ENCODE results near the gene EMILIN2.

EMILIN2 gene

DNA sequence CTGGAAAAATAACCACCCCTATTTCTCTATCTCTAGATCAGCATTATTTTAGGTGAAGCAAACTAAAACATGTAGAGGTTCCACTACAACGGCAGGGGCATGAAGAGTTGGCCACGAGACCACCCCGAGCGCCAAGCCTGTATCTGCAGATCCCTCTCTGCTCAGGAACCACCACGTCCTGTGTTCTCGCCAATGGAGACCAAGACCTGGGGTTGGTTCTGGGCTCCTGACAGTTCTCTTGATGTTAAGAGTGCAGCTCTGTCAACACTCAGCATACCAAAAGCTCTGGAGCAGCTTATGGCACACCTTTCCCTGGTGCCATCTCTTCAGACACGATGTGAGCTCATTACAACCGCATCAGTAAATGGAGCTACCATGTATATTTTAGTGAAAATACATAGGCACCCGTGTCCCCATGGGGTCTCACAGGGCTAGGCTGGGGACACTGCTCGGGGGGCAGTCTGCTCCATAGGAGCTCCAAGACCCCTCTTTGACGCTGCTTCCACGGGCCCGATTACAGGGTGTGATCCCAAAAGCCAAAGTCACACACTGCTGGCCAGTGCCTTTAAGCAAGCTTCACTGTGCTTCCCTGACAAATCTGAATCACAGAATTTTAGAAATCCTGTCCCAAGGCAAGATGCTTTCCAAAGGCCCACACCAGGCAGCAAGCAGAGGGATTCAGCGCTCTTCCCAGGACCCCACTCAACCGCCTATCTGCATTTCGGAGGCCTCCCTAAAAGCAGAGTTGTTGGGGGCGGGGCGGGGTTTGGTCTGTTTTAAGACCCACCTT is 72.2 kb downstream of the EMILIN2 start:
- DNase-seq = no peak

GRCh38 chr18:2919600-2919999 is 72.8 kb downstream of the EMILIN2 start:
- no peak for DNase-seq

- DNase-seq = no peak
Measured at GRCh38 chr18:2920027-2920426, 73.2 kb downstream of the EMILIN2 start.

DNA sequence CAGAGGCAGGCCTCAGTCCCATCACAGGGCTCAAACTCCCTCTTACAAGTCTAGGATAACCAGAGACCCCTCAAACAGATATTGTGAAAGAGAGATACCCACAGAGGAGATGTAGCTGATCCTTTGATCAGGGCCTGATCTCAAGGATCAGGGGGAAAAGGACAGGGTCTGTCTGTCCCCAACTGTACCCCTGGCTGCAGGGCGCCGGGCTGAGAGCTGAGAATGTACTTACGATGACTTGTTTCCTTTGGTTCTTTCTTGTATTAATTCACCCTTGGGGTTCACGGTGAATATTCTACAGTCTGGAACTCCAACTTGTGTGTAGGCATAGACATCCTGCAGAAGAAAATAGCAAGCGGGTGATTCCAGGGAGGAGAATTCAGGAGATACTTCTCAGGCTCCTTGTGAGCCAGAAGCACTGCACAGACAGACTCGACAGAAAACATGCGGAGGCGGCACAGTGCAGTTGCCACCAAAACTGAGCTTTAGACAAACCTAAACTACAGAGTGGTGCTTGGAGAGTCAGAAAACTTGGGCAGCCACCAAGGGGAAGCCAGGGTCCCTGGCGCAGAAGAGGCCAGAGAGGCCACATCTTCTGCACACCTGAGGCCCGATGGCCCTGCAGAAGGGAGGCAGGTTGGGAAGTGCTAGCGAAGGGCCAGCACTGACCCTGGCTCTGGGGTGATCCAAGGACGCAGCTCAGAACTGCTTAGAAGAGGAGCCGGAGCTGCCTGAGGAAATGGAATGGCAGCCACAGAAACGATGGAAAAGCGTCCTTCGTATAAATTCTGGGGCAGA is 73.9 kb downstream of the EMILIN2 start:
- DNase-seq = no peak

DNA sequence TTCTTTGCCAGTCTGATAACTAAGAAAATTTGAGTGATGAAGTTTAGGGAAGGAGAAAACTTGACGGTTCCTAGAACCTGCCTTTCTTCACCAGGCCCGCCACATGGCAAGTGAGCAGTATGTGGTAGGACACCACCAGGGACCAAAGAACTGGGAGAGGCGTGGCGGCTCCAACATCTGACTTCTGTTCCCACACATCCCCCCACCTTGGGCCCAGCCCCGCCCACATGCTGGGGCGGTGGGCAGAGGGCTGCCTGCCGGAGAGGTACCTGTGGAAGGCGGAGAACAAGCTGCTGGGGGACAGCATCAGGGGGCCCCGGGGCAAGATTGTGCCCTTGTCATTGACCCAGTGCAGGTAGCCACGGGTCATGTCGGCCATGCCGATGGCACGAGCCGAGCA is 75.0 kb downstream of the EMILIN2 start:
- DNase-seq = no peak

GRCh38 chr18:2923464-2923863 is 76.7 kb downstream of the EMILIN2 start:
- DNase-seq = no peak

- DNase-seq = no peak
Measured at GRCh38 chr18:2924920-2925319, 78.1 kb downstream of the EMILIN2 start.

- DNase-seq = no peak
Measured at GRCh38 chr18:2926528-2926927, 79.7 kb downstream of the EMILIN2 start.

GRCh38 chr18:2927745-2928144 is 80.9 kb downstream of the EMILIN2 start:
- DNase-seq = no peak

DNA sequence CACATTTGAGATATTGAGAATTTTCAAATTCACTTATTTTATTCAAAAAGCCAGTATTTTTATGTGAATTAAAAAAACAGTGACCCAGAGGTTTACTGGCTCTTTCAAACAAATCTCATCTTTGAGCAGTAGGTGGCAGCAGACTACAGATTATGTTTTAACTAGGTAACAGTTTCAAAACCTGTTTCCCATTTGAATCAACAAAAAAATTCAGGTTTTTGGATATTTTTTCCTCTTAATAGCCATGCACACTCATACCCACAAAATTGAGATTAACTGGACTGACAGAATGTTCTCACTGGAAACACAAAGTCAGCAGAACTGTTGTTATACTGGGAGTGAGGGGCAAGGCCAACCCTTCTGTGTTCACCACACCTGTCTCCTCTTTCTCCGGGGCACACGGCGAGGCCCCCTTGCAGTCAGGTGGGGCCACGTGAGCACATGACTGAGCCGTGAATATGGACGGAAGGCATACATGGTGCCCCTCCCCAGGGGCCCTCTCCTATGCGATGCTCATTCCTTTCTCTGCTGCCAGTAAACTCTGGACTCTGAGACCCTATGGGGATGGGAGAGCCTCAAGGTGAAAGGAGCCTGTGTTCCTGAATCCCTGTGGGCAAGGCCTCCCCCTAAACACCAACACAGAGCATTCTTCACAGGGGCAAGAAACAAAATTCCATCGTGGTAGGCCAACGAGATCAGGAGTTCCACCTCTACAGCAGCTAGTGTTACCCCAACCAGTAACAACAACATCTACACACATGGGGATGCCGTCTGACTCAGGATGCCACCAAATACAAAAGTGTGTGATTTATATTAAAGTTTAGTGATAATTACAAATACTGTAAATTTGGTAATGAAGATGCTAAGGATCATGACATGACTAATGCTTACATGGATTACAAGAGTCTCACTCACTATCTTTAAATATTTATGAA is 85.7 kb downstream of the EMILIN2 start:
- peak; percentile 83 for DNase-seq

GRCh38 chr18:2933995-2934394 is 87.2 kb downstream of the EMILIN2 start:
- DNase-seq = no peak

- DNase-seq = no peak
Measured at GRCh38 chr18:2935438-2936192, 88.8 kb downstream of the EMILIN2 start.

DNA sequence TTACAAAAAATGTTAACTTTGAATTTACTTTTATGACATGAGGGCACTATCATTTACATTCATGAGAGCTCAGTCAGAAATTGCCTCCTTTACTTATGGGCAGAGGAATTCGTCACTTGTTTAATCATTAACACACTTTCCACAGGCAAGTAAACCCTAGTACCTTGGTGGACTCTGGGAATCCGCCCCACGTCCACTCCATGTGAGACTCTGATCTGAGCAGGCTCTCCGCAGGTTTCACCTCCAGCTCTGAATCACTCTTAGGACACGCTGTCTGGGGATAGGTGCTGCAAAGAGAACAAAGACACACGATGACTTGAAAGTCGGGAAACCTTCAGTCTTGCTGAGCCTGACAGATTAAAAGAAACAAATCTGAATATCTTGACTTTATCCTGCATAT is 92.5 kb downstream of the EMILIN2 start:
- no peak for DNase-seq

DNA sequence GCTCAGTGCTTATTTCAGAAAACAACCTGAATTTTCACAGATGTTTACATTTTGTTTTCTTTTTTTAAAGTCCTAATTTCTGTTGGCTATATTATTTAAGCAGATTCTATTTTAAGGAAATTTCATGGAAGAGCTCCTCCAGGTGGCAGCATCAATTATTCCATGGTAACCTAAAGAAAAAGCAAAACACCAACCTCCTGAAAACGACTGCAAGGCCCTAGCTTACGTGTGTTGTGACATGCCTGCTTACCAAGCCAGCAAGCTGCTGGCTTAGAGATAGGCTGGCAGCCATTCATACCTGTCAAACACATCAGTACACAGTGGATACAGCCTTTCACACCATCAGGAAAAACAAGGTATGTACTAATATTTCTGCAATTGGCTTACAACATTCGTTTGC is 101.2 kb downstream of the EMILIN2 start:
- DNase-seq = no peak

DNA sequence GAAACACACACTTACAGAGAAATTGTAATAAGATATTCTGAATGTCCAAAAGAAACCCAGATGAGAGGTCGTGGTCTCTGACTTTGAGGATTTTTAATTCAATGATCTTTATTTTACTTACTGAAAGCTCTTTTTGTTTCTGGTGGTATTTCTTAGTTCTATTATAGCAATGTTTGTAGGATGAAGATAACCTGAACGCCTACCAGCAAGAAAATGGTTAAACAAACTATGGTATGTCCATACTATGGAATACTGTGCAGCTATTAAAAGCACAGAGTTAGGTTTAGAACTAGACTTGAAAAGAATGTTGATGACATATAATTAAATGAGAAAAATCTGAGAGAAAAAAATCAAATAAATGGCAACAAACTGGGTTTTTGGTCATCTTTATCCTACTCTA is 105.8 kb downstream of the EMILIN2 start:
- DNase-seq = no peak

DNA sequence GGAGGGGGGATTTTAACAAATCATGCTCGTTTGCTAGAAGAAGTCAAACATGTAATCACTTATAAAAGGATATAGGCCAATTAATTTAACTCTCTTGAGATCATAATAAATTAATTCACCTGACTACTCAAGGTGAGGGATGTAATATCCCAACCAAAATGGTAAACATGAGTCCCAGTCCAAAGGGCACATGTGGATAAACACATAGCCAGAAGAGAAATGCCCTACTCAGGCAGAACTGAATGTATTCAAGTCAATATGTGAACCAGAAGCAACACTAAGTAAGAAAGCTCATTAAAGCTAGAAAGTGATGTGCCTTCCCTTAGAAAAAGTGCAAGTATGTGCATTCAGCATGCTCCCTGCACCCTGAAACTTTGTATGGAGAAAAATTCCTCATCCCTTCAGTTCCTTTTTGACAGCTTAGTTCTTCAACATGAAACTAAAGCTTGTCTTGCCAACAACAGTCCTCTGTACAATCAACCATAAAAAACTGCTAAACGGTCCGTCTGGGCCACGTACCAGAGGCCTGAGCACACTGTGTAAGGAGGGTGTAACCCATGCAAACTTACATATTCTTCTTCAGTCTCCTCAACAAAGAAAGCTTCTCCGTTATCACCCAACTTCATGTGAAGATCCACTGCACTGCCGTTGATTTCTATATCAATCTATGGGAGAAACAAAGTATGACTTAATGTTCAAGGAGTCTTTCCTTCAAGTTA is 107.3 kb downstream of the EMILIN2 start:
- no peak for DNase-seq

DNA sequence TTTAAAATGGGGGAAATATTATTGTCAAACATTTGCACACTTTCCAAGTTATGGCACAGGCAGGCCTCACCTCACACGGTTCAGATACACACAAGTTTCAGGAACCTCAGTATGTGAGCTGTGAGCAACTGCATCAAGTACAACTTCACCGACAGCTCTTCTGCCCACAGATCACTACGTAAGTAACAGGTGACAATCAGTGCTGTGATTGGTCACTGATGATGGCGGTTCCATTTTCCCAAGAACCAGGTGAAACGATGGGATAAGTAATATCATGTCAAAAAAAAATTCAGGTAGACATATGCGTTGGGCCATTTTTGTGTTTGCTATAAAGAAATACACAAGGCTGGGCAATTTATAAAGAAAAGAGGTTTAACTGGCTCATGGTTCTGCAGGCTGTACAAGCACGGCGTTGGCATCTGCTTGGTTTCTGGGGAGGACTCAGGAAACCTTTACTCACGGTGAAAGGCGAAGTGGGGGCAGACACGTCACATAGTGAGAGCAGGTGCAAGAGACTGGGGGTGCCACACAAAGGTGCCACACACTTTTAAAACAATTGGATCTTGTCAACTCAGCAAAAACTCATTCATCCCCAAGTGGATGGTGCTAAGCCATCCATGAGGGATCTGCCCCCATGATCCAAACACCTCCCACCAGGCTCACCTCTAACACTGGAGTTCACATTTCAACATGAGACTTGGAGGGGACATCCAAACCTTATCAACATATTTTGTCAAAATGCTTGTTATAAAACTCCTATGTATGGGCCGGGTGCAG is 108.3 kb downstream of the EMILIN2 start:
- DNase-seq = no peak

GRCh38 chr18:2956056-2956455 is 109.2 kb downstream of the EMILIN2 start:
- no peak for DNase-seq

- peak; percentile 91 for DNase-seq
Measured at GRCh38 chr18:2958819-2959298, 112.1 kb downstream of the EMILIN2 start.

DNA sequence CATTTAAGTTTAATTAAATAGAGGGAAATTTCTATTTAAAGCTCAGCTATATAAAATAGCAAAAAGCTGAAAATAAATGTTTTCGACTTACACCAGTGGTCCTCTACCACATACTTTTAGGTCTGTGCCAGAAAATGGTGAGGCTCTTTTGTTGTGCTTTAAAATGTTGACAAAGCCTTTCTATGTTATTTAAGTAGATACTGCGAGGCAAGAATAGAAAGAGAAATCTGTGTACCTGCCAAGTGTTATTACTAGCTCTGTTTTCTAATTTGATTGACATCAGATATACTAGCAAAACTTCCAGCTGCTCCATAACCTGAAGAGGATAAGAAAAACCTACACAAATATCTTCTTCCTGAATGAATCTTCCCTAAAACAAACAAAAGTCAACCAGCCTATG is 112.5 kb downstream of the EMILIN2 start:
- DNase-seq = no peak
